GM12878 (cell line): ENCODE results near the gene PPP1R1C. TPM values are rescaled to one million over a fixed set of nuclear protein-coding genes. Genes with fewer than 3 reads are reported as not detected.

Source experiments
- CBX5 ChIP-seq: sonication (generic); IDR thresholded peaks from 2 replicates; pipeline ENCODE4 v1.6.1; 2016; ENCODE audit warnings: low read depth, moderate library complexity, mild to moderate bottlenecking, inconsistent platforms
- E2F8 ChIP-seq: fragments of 450-650 bp; IDR thresholded peaks from 2 replicates; pipeline ENCODE4 v1.6.1; 2018; ENCODE audit warnings: mild to moderate bottlenecking, low read depth, moderate library complexity; ENCODE audit not compliant: partially characterized antibody
- NR2F1 ChIP-seq: fragments of 450-650 bp; conservative IDR thresholded peaks from 2 replicates; pipeline ENCODE4 v1.6.1; 2017; ENCODE audit warnings: mild to moderate bottlenecking
- RCOR1 ChIP-seq: conservative IDR thresholded peaks from 2 replicates; pipeline ENCODE4 v1.6.1; 2012; ENCODE audit warnings: low read depth, low read length, improper control_type of control experiment
- SMAD1 ChIP-seq: fragments of 450-650 bp; IDR thresholded peaks from 2 replicates; pipeline ENCODE4 v1.6.1; 2018; ENCODE audit warnings: mild to moderate bottlenecking, low read depth; ENCODE audit not compliant: partially characterized antibody
- ZBTB11 ChIP-seq: fragments of 450-650 bp; formaldehyde crosslinking; IDR thresholded peaks from 2 replicates; pipeline ENCODE4 v1.5.0; 2022; ENCODE audit warnings: mild to moderate bottlenecking, missing genetic modification characterization
- ZNF24 ChIP-seq: fragments of 450-650 bp; IDR thresholded peaks from 2 replicates; pipeline ENCODE4 v1.6.1; 2017; ENCODE audit warnings: antibody characterized with exemption, mild to moderate bottlenecking
- polyA plus RNA-seq, 11 experiments: library from polyadenylated mRNA; depleted of rRNA in 4 of 11; unstranded in 6 of 11; stranded (reverse) in 5 of 11; fragments of >200 nt; fragmentation: Nextera tagmentation in 4 of 11; fragmentation: Illumina TruSeq in 1 of 11; extraction: Ambion mirVana in 4 of 11; extraction: Trizol in 1 of 11; gene quantifications; 1 replicate in 1 of 11; 2 replicates in 10 of 11; pipeline versions ENCODE4 v1.2.1 to v1.2.3, GENCODE V29; 2011 to 2016; ENCODE audit warnings: inconsistent platforms in 2 of 11, missing spikeins in 2 of 11, low read depth in 1 of 11
- total RNA-seq, 4 experiments: library from RNA; depleted of rRNA in 3 of 4; stranded (reverse); fragments of >200 nt in 3 of 4; fragmentation: Illumina TruSeq in 1 of 4; extraction: Trizol in 1 of 4; gene quantifications; 2 replicates each; pipeline versions ENCODE4 v1.2.1 to v1.2.3, GENCODE V29; 2013 to 2021

The PPP1R1C gene
- total and polyA plus RNA-seq, 10 of the 15 experiments (the other 5 are each of a cell fraction or from before 2014, with no cell fraction given): 0.11 TPM; not detected in 9

- TF ChIP-seq E2F8 (no peak), NR2F1 (no peak), ZBTB11 (CRISPR knock-in tag) (no peak), RCOR1 (no peak), ZNF24 (no peak), CBX5 (no peak), SMAD1 (no peak)
These were observed at the start of gene PPP1R1C (continued) for GRCh38 chr2:181985632-181986205.
